Common myeloid progenitor, CD34-positive (primary cell): ENCODE data around the gene CRACDL.

Source experiments
- CTCF ChIA-PET: fragments of 350-600 bp; sonication (Branson Sonifier 250); formaldehyde crosslinking; loops from one replicate; lab custom pipeline; 2021; ENCODE audit warnings: antibody characterized with exemption; lab: Charles Lee
- POLR2A ChIA-PET: fragments of 350-600 bp; sonication (Branson Sonifier 250); formaldehyde crosslinking; loops from one replicate; lab custom pipeline; 2021; ENCODE audit warnings: antibody characterized with exemption; lab: Charles Lee
- DNase-seq, 3 donors: peaks; one replicate each; pipeline versions ENCODE4 v3.0.0 to v3.0.0-alpha.2; 2013
- H3K27ac ChIP-seq, 2 experiments: 1 replicate in 1 of 2; 2 replicates in 1 of 2; pipeline ENCODE4 v1.7.0; 2013; ENCODE audit warnings: inconsistent platforms in 2 of 2, low read length in 2 of 2, mild to moderate bottlenecking in 2 of 2, low read depth in 1 of 2, moderate library complexity in 1 of 2; ENCODE audit not compliant: severe bottlenecking in 2 of 2, insufficient read depth in 1 of 2, poor library complexity in 1 of 2
- H3K27me3 ChIP-seq, 5 experiments: replicated peaks in 2 of 5; 1 replicate in 3 of 5; 2 replicates in 2 of 5; pipeline versions ENCODE4 v1.6.1 to v1.7.0; 2013; ENCODE audit warnings: low read length in 4 of 5, mild to moderate bottlenecking in 2 of 5, moderate library complexity in 2 of 5, inconsistent platforms in 1 of 5; ENCODE audit not compliant: insufficient read depth in 5 of 5, control insufficient read depth in 4 of 5
- H3K36me3 ChIP-seq, 4 experiments: 1 replicate in 2 of 4; 2 replicates in 2 of 4; pipeline versions ENCODE4 v1.6.1 to v1.7.0; 2013; ENCODE audit warnings: low read length in 3 of 4, control low read depth in 1 of 4, mild to moderate bottlenecking in 1 of 4; ENCODE audit not compliant: control insufficient read depth in 4 of 4, insufficient read depth in 4 of 4
- H3K4me1 ChIP-seq, 4 experiments: 1 replicate in 3 of 4; 2 replicates in 1 of 4; pipeline versions ENCODE4 v1.6.1 to v1.7.1; 2013; ENCODE audit warnings: low read length in 3 of 4, mild to moderate bottlenecking in 3 of 4, control low read depth in 1 of 4, inconsistent platforms in 1 of 4, moderate library complexity in 1 of 4; ENCODE audit not compliant: control insufficient read depth in 4 of 4, insufficient read depth in 4 of 4; ENCODE audit errors: control extremely low read depth in 1 of 4
- H3K4me3 ChIP-seq, 7 experiments: 1 replicate in 4 of 7; 2 replicates in 3 of 7; pipeline versions ENCODE4 v1.5.1 to v1.7.0; 2013; ENCODE audit warnings: mild to moderate bottlenecking in 7 of 7, low read length in 6 of 7, moderate library complexity in 6 of 7, inconsistent platforms in 2 of 7, low read depth in 2 of 7, control low read depth in 1 of 7; ENCODE audit not compliant: insufficient read depth in 4 of 7, control insufficient read depth in 1 of 7; ENCODE audit errors: extremely low read depth in 1 of 7
- H3K9me3 ChIP-seq, 5 experiments: 1 replicate in 4 of 5; 2 replicates in 1 of 5; pipeline versions ENCODE4 v1.6.1 to v1.7.1; 2013; ENCODE audit warnings: low read length in 4 of 5, mild to moderate bottlenecking in 2 of 5, inconsistent platforms in 1 of 5, low read depth in 1 of 5, moderate library complexity in 1 of 5; ENCODE audit not compliant: control insufficient read depth in 4 of 5, insufficient read depth in 2 of 5; ENCODE audit errors: control extremely low read depth in 1 of 5
- WGBS: methylation state at CpG from one replicate; pipeline ENCODE4 v1.1.5; 2013; ENCODE audit not compliant: insufficient coverage; 5-methylcytosine and 5-hydroxymethylcytosine counted together

The CRACDL gene

DNA sequence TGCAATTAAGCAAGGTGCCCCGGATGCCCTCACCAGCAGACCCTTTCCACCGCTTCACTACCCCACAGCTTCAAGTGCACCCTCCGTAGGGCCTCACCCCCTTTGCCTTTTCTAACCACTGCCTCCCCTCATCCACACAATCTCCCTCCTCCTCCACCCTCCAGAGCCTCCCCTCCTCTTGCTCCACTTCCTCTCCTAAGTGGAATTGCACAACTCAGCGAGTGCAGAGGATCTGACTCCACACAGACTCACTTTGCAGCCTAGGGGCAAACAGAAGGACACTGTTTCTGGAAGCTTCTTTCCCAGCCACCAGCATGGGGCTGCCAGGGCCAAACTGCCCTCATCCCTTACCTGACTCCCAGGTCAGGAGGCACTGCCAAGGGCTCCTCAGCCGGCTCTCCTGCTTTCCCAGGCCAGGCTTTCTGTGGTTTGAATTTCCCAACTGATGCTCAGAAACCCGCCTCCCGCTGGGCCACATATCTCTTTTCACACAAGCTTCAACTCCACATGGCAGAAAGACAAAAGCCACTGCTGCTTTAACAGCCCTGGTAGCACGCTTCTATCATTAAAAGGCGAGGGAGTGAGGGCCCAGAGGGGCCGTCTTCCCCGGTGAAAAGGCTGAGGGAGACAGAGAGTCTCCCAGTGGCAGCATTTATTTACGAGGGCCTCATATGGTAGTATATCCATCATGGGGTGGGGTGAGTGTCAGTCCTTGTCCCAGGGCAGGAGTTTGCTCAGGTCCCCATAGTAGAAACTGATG is 130.4 kb downstream of the CRACDL start:
- ChIA-PET POLR2A (no interaction called here), CTCF (interaction anchor here (2.0 kb wide), 1 partner anchor 30 kb away, joined by 7 read pairs; no protein-coding TSS in a partner anchor)
- Histone ChIP-seq H3K27ac (no peak overlapping the region), H3K4me3 (no peak overlapping the region), H3K27me3 (no peaks in the 10 kb centered on the region), H3K9me3 (no peaks in the 10 kb centered on the region), H3K4me1 (peaks cover 0 to 18% (median 5%) of the 10 kb centered on the region in 4 experiments), H3K36me3 (no peaks in the 10 kb centered on the region)
- DNase-seq = peak in 2 of 3 donors; percentile 33
- 86% methylated on average over 12 of the region's 12 CpGs for WGBS

DNA sequence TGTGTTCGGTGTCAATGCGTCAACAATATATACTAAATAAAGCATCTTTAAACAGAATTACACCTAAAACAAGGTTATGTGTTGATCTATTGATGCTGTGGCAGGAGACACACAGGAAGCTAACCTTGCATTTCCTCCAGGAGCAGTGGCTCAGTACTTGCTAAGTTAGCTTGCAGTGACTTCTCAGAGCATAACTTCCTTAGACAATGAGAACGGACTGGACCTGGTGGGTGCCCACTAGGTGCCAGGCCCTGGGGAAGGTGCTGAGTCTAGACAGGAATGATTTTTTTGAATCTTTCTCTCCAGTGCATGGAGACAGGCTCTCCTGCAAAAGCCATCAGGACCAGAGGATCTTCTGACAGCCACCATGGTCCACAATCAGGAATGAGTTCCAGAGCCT is 131.3 kb downstream of the CRACDL start:
- ChIA-PET POLR2A (interaction anchor here (0.8 kb wide), 1 partner anchor 10 kb away, joined by 3 read pairs; no protein-coding TSS in a partner anchor), CTCF (interaction anchor here (1.5 to 2.0 kb wide), 2 partner anchors 29 to 46 kb away, joined by 3 to 7 read pairs; no protein-coding TSS in a partner anchor)
- Histone ChIP-seq H3K36me3 (no peaks in the 10 kb centered on the region), H3K4me1 (peaks cover 0 to 18% (median 5%) of the 10 kb centered on the region in 4 experiments), H3K27me3 (no peaks in the 10 kb centered on the region), H3K27ac (no peak overlapping the region), H3K4me3 (no peak overlapping the region), H3K9me3 (no peaks in the 10 kb centered on the region)
- DNase-seq = no peak
- WGBS = 100% methylated on average over 1 of the region's 3 CpGs

GRCh38 chr2:98804265-98804650 is 131.8 kb downstream of the CRACDL start:
- WGBS = 98% methylated on average over 8 of the region's 8 CpGs
- Histone ChIP-seq H3K27me3 (no peaks in the 10 kb centered on the region), H3K4me1 (peaks cover 0 to 18% (median 5%) of the 10 kb centered on the region in 4 experiments), H3K4me3 (no peak overlapping the region), H3K36me3 (no peaks in the 10 kb centered on the region), H3K27ac (no peak overlapping the region), H3K9me3 (no peaks in the 10 kb centered on the region)
- ChIA-PET POLR2A (interaction anchor here (0.8 kb wide), 1 partner anchor 11 kb away, joined by 3 read pairs; no protein-coding TSS in a partner anchor), CTCF (interaction anchor here (1.5 to 2.0 kb wide), 2 partner anchors 29 to 45 kb away, joined by 3 to 7 read pairs; no protein-coding TSS in a partner anchor)
- DNase-seq = no peak

GRCh38 chr2:98803405-98804264 is 132.4 kb downstream of the CRACDL start:
- POLR2A ChIA-PET = no interaction called here
- 96% methylated on average over 9 of the region's 10 CpGs for WGBS
- CTCF ChIA-PET = interaction anchor here (1.0 to 2.0 kb wide), 4 partner anchors 17 to 46 kb away, joined by 3 to 7 read pairs (median 4); no protein-coding TSS in a partner anchor
- no peak for DNase-seq
- Histone ChIP-seq H3K27ac (no peak overlapping the region), H3K9me3 (no peaks in the 10 kb centered on the region), H3K4me3 (no peak overlapping the region), H3K27me3 (peaks cover 0 to 2% (median 0%) of the 10 kb centered on the region in 5 experiments), H3K4me1 (peaks cover 0 to 18% (median 5%) of the 10 kb centered on the region in 4 experiments), H3K36me3 (no peaks in the 10 kb centered on the region)

DNA sequence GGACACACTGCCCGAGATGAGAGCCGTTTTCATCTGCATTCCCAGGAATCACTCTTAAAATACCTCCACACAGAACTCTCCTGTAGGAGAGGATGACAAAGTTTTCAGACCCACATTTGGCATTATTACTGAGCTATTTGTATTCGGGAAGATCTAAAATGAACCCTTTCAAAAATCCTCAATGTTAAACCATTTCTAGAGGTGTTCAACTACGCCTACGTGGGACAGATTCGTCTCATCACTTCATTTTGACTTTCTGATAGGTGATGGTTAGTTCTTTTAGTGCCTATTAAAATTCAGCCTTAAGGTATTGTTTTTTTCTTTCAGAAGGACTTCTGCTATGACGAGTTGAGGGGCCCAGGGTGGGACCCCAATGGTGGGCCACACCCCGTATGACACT is 133.7 kb downstream of the CRACDL start:
- Histone ChIP-seq H3K27ac (no peak overlapping the region), H3K9me3 (no peaks in the 10 kb centered on the region), H3K36me3 (no peaks in the 10 kb centered on the region), H3K4me3 (no peak overlapping the region), H3K4me1 (peaks cover 0 to 18% (median 5%) of the 10 kb centered on the region in 4 experiments), H3K27me3 (peaks cover 0 to 2% (median 0%) of the 10 kb centered on the region in 5 experiments)
- CTCF ChIA-PET = interaction anchor here (1.5 to 2.0 kb wide), 2 partner anchors 13 to 18 kb away, joined by 4 read pairs; no protein-coding TSS in a partner anchor
- 100% methylated on average over 3 of the region's 8 CpGs for WGBS
- POLR2A ChIA-PET = no interaction called here
- DNase-seq = no peak

- H3K4me1 ChIP-seq = peaks cover 0 to 18% (median 5%) of the 10 kb centered on the region in 4 experiments
- H3K36me3 ChIP-seq = no peaks in the 10 kb centered on the region
- H3K27me3 ChIP-seq = peaks cover 0 to 2% (median 0%) of the 10 kb centered on the region in 5 experiments
- no peak overlapping the region for H3K4me3 ChIP-seq
- CTCF ChIA-PET = interaction anchor here (2.0 kb wide), 1 partner anchor 12 kb away, joined by 4 read pairs; no protein-coding TSS in a partner anchor
- 91% methylated on average over 15 of the region's 15 CpGs for WGBS
- DNase-seq = peak in 2 of 3 donors; percentile 53 to 61
- no peak overlapping the region for H3K27ac ChIP-seq
- no peaks in the 10 kb centered on the region for H3K9me3 ChIP-seq
- POLR2A ChIA-PET = no interaction called here
Observed at GRCh38 chr2:98801921-98802321, 134.1 kb downstream of the CRACDL start.
